ENCODE measurements around the gene FAM236C. TPM values are rescaled to one million over a fixed set of nuclear protein-coding genes. Genes with fewer than 3 reads are reported as not detected.
"Not testable (repeated sequence)": the region's sequence is repeated elsewhere in the genome, so short reads cannot be mapped to it uniquely, and the experiment has no call there.

The FAM236C gene
- total RNA-seq (2014; rRNA removed; shearing (Covaris generic)), result not detected in 2 replicates

- DNase-seq (ENCODE audit: low spot score); in situ Hi-C loops (cut with HindIII; ENCODE audit: low sequenced_read_pairs): not testable (repeated sequence)
Observed at GRCh38 chrX:72912315-72912714, at the start of gene FAM236C. TSS of gene FAM236C (plus strand) at chrX:72912615. CDS start at chrX:72912715, 100 bp downstream.

- in situ Hi-C loops (cut with HindIII; ENCODE audit: low sequenced_read_pairs); DNase-seq (ENCODE audit: low spot score): not testable (repeated sequence)
Observed at GRCh38 chrX:72882898-72883297, 29.5 kb upstream of the FAM236C start.

- in situ Hi-C loops (cut with HindIII; ENCODE audit: low sequenced_read_pairs); DNase-seq (ENCODE audit: low spot score): not testable (repeated sequence)
Observed at GRCh38 chrX:72889740-72890139, 22.7 kb upstream of the FAM236C start.

DNA sequence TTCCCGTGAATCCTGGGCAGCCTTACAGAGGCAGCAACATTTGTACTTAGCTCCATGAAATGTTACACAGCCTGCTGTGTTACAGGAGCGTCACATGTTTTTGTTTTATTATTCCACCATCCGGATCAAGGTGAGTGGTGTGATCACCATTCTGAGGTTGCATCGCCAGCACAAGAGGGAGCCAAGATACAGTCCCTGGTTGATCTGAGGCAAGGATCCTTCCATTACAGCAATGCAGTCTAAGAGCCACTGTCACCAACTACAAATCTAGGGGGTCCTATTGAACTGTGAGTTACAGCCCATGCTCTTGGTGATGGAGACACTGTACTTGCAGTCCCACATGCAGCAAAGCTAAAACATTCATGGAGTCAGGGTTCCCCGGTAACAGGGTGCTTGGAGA lies 3.7 kb downstream of the FAM236C start:
- DNase-seq (ENCODE audit: low spot score); in situ Hi-C loops (cut with HindIII; ENCODE audit: low sequenced_read_pairs): not testable (repeated sequence)

DNA sequence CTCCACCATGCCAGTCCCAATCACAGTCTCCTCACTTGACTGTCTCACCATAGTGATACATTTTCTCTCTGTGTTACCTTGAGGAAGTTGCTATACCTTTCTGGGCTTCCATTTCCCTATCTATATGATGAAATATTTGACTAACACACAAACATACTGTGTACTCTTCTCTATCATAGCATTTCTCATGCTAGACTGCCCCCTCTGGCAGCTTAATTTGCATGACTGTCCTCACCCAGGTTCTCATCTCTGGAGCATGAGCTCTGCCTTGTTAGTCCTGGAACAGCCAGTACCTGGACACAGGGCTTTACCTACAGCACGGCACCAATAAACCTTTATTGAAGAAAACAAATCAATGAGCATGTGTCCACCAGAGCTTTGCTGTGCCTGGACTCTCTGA lies 19.9 kb downstream of the FAM236C start:
- in situ Hi-C loops (cut with HindIII; ENCODE audit: low sequenced_read_pairs); DNase-seq (ENCODE audit: low spot score): not testable (repeated sequence)

GRCh38 chrX:72936455-72936854 lies 24.0 kb downstream of the FAM236C start:
- in situ Hi-C loops (cut with HindIII; ENCODE audit: low sequenced_read_pairs); DNase-seq (ENCODE audit: low spot score): not testable (repeated sequence)

DNA sequence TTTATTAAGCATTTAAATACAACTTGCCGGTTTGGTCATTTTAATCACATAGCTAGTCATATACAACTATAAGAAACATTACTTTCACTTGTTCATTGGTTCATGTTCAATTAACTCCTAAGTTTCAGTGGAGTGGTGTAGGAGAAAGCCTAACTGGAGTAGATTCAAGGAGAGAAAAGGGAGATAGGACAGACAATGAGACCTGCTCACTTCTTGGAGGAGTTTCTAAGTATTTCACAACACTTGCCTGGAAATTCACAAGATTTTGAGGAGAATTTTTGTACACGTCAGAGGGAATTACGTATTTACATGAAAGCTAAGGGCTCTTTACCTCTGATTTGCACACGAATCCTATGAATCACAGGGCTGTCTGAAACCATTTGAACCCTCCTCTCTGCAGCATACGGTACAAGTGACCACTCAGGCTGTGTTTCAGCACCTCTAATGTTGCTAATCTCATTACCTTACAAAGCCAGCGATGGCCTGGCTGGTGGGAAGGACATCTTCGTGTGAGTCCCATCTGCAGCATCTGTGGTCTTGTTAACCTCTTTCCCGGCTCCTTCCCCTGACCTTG lies 24.6 kb downstream of the FAM236C start:
- DNase-seq (ENCODE audit: low spot score); in situ Hi-C loops (cut with HindIII; ENCODE audit: low sequenced_read_pairs): not testable (repeated sequence)

- DNase-seq (ENCODE audit: low spot score); in situ Hi-C loops (cut with HindIII; ENCODE audit: low sequenced_read_pairs): not testable (repeated sequence)
Observed at GRCh38 chrX:72937906-72938305, 25.5 kb downstream of the FAM236C start, which contains the start of gene FAM236A. TSS of gene FAM236A (plus strand) at chrX:72938206. CDS start at chrX:72938263, 57 bp downstream.

DNA sequence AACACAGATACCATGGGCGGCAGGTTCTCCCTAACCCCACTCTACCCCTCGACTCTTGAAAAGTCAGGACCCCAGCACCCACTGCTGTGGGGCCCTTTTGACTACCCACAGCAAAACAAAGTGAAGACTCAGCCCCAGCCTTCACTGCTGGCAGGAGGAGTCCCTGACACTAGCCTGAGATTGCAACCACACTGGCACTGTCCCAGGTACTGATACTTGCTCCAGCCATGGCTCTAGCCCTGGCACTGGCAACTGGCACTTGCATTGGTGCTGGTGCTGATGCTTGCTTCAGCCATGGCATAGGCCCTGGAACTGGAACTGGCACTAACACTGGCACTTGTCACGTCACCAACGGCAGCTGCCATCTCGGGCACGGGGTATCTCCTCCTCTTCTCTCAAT lies 29.9 kb downstream of the FAM236C start:
- DNase-seq (ENCODE audit: low spot score); in situ Hi-C loops (cut with HindIII; ENCODE audit: low sequenced_read_pairs): not testable (repeated sequence)

- DNase-seq (ENCODE audit: low spot score); in situ Hi-C loops (cut with HindIII; ENCODE audit: low sequenced_read_pairs): not testable (repeated sequence)
Observed at GRCh38 chrX:72943035-72943818, 30.8 kb downstream of the FAM236C start.

DNA sequence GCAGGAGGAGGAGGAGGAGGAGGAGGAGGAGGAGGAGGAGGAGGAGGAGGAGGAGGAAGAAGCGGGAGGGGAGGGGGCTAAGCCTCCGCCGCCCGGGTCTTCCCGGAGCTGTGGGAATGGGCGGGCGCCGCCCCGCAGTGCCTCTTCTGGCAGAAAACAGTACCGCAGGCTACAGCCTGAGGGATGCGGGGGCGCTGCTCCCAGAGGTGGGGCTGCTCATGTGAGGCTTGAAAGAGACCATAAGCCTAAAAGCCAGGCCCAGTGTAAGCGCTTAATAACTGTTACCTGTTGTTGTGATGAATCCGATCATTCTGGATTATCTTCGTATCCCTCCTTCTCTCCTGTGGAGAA lies 31.4 kb downstream of the FAM236C start, which contains the start of gene DMRTC1:
Gene DMRTC1, minus strand, starts transcription at position 19 of the 351 bp plus-strand sequence. CDS start 68,143 bp downstream, outside the sequence.
- in situ Hi-C loops (cut with HindIII; ENCODE audit: low sequenced_read_pairs); DNase-seq (ENCODE audit: low spot score): not testable (repeated sequence)

DNA sequence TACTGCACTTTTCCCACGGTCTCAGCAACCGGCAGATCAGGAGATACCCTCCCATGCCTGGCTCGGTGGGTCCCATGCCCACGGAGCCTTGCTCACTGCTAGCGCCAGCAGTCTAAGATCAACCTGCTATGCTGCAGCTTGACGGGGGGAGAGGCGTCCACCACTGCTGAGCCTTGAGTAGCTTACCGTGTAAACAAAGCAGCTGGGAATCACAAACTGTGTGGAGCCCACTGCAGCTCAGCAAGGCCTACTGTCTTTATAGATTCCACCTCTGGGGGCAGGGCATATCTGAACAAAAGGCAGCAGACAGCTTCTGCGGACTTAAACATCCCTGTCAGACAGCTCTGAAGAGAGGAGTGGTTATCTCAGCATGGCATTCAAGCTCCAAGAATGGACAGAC lies 47.6 kb downstream of the FAM236C start:
- DNase-seq (ENCODE audit: low spot score); in situ Hi-C loops (cut with HindIII; ENCODE audit: low sequenced_read_pairs): not testable (repeated sequence)

Other genes starting within 250 kb of the FAM236C start
- 10.0 and 13.1 TPM in 2 replicates for gene PHKA1, start 198.3 kb upstream of the FAM236C start, total RNA-seq (2014; rRNA removed; shearing (Covaris generic))
- gene DMRTC1B, start 135.7 kb upstream of the FAM236C start, total RNA-seq (2014; rRNA removed; shearing (Covaris generic)), result not detected in 2 replicates
- gene FAM236B, start 130.0 kb upstream of the FAM236C start, total RNA-seq (2014; rRNA removed; shearing (Covaris generic)), result not detected in 2 replicates
- gene FAM236D, start 104.4 kb upstream of the FAM236C start, total RNA-seq (2014; rRNA removed; shearing (Covaris generic)), result not detected in 2 replicates
- not detected in 2 replicates for gene FAM236A, start 25.6 kb downstream of the FAM236C start, total RNA-seq (2014; rRNA removed; shearing (Covaris generic))
- gene DMRTC1, start 31.2 kb downstream of the FAM236C start, total RNA-seq (2014; rRNA removed; shearing (Covaris generic)), result not detected in 2 replicates
- not detected in 2 replicates for gene PABPC1L2B, start 90.3 kb downstream of the FAM236C start, total RNA-seq (2014; rRNA removed; shearing (Covaris generic))
- not detected in 2 replicates for gene PABPC1L2A, start 166.9 kb downstream of the FAM236C start, total RNA-seq (2014; rRNA removed; shearing (Covaris generic))

All from G401 (cell line).